H9 (cell line): ENCODE results near the gene MOCOS. TPM values are rescaled to one million over a fixed set of nuclear protein-coding genes. Genes with fewer than 3 reads are reported as not detected.

Experiments
- DNase-seq: peaks from one replicate; pipeline ENCODE4 v3.0.0-alpha.2; 2017
- H2AFZ ChIP-seq: one replicate; pipeline ENCODE4 v1.6.1; 2013; ENCODE audit warnings: mild to moderate bottlenecking, low read length, control low read depth, moderate library complexity
- H2AK5ac ChIP-seq: 2 replicates; pipeline ENCODE4 v1.6.1; 2013; ENCODE audit warnings: low read length, control low read depth, mixed read lengths; ENCODE audit not compliant: insufficient read length
- H2BK120ac ChIP-seq: one replicate; pipeline ENCODE4 v1.6.1; 2013; ENCODE audit warnings: low read depth, mild to moderate bottlenecking, low read length, control low read depth, inconsistent platforms; ENCODE audit not compliant: poor library complexity, severe bottlenecking
- H2BK12ac ChIP-seq: 2 replicates; pipeline ENCODE4 v1.6.1; 2013; ENCODE audit warnings: low read length, control low read depth, mixed read lengths, low read depth; ENCODE audit not compliant: insufficient read length
- H2BK15ac ChIP-seq: 2 replicates; pipeline ENCODE4 v1.6.1; 2013; ENCODE audit warnings: low read depth, low read length, control low read depth
- H2BK20ac ChIP-seq: one replicate; pipeline ENCODE4 v1.6.1; 2013; ENCODE audit warnings: low read depth, mild to moderate bottlenecking, low read length, control low read depth, inconsistent platforms; ENCODE audit not compliant: poor library complexity, severe bottlenecking
- H2BK5ac ChIP-seq: 2 replicates; pipeline ENCODE4 v1.6.1; 2013; ENCODE audit warnings: low read length, control low read depth, mixed read lengths; ENCODE audit not compliant: insufficient read length
- H3K14ac ChIP-seq: 2 replicates; pipeline ENCODE4 v1.6.1; 2013; ENCODE audit warnings: low read length, control low read depth; ENCODE audit not compliant: insufficient read depth
- H3K18ac ChIP-seq: 2 replicates; pipeline ENCODE4 v1.6.1; 2013; ENCODE audit warnings: low read depth, mild to moderate bottlenecking, mixed read lengths, low read length, control low read depth; ENCODE audit not compliant: insufficient read length
- H3K23ac ChIP-seq: 2 replicates; pipeline ENCODE4 v1.6.1; 2013; ENCODE audit warnings: low read length, control low read depth, mixed read lengths, low read depth; ENCODE audit not compliant: insufficient read length
- H3K23me2 ChIP-seq: 2 replicates; pipeline ENCODE4 v1.6.1; 2013; ENCODE audit warnings: low read depth, mild to moderate bottlenecking, mixed read lengths, low read length, control low read depth; ENCODE audit not compliant: insufficient read length, poor library complexity, severe bottlenecking
- H3K27ac ChIP-seq: 2 replicates; pipeline ENCODE4 v1.5.1; 2013; ENCODE audit warnings: low read length, control low read depth, mixed read lengths, low read depth; ENCODE audit not compliant: insufficient read length
- H3K27me3 ChIP-seq: 2 replicates; pipeline ENCODE4 v1.6.1; 2013; ENCODE audit warnings: low read length, control low read depth, inconsistent platforms; ENCODE audit not compliant: insufficient read depth
- H3K4ac ChIP-seq: 2 replicates; pipeline ENCODE4 v1.6.1; 2013; ENCODE audit warnings: low read depth, mild to moderate bottlenecking, control low read depth, inconsistent platforms, low read length, moderate library complexity
- H3K4me1 ChIP-seq: 2 replicates; pipeline ENCODE4 v1.6.1; 2013; ENCODE audit warnings: low read length, control low read depth, inconsistent platforms; ENCODE audit not compliant: insufficient read depth
- H3K4me2 ChIP-seq: 2 replicates; pipeline ENCODE4 v1.6.1; 2013; ENCODE audit warnings: low read length, control low read depth, mixed read lengths; ENCODE audit not compliant: insufficient read length, insufficient read depth
- H3K56ac ChIP-seq: 2 replicates; pipeline ENCODE4 v1.6.1; 2013; ENCODE audit warnings: low read depth, mild to moderate bottlenecking, mixed read lengths, low read length, control low read depth; ENCODE audit not compliant: insufficient read length
- H3K79me1 ChIP-seq: 2 replicates; pipeline ENCODE4 v1.6.1; 2013; ENCODE audit warnings: low read depth, mild to moderate bottlenecking, moderate library complexity, low read length, control low read depth, inconsistent platforms; ENCODE audit not compliant: insufficient read depth, poor library complexity, severe bottlenecking
- H3K79me2 ChIP-seq: 2 replicates; pipeline ENCODE4 v1.6.1; 2013; ENCODE audit warnings: low read length, control low read depth, inconsistent platforms; ENCODE audit not compliant: insufficient read depth
- H3K9ac ChIP-seq: 2 replicates; pipeline ENCODE4 v1.6.1; 2013; ENCODE audit warnings: low read length, control low read depth, mixed read lengths; ENCODE audit not compliant: insufficient read length; ENCODE audit errors: extremely low read depth
- H3K9me3 ChIP-seq: one replicate; pipeline ENCODE4 v1.6.1; 2013; ENCODE audit warnings: low read depth, low read length, inconsistent platforms; ENCODE audit not compliant: control insufficient read depth
- H3T11ph ChIP-seq: one replicate; pipeline ENCODE4 v1.6.1; 2013; ENCODE audit warnings: mild to moderate bottlenecking, low read length, control low read depth, inconsistent platforms
- H4K20me1 ChIP-seq: one replicate; pipeline ENCODE4 v1.6.1; 2013; ENCODE audit not compliant: control insufficient read depth, insufficient read length, insufficient read depth
- H4K5ac ChIP-seq: 2 replicates; pipeline ENCODE4 v1.6.1; 2013; ENCODE audit warnings: low read depth, mild to moderate bottlenecking, mixed read lengths, low read length, control low read depth; ENCODE audit not compliant: insufficient read length
- H4K8ac ChIP-seq: replicated peaks from 2 replicates; pipeline ENCODE4 v1.6.1; 2013; ENCODE audit warnings: low read length, control low read depth, mixed read lengths, low read depth; ENCODE audit not compliant: insufficient read length
- H4K91ac ChIP-seq: 2 replicates; pipeline ENCODE4 v1.6.1; 2013; ENCODE audit warnings: low read depth, mild to moderate bottlenecking, moderate library complexity, mixed read lengths, low read length, control low read depth; ENCODE audit not compliant: insufficient read length
- H3K27ac Mint-ChIP-seq, 3 experiments: 2 replicates in 2 of 3; 3 replicates in 1 of 3; pipeline ENCODE4 v1.8.0; 2020 to 2021; ENCODE audit warnings: mixed read lengths in 3 of 3, mild to moderate bottlenecking in 1 of 3, moderate library complexity in 1 of 3
- H3K27me3 Mint-ChIP-seq: 2 replicates; pipeline ENCODE4 v1.8.0; 2021; ENCODE audit warnings: low read depth, mild to moderate bottlenecking, moderate library complexity, mixed read lengths
- H3K36me3 Mint-ChIP-seq, 3 experiments: 2 replicates in 2 of 3; 3 replicates in 1 of 3; pipeline ENCODE4 v1.8.0; 2020 to 2021; ENCODE audit warnings: low read depth in 3 of 3, mixed read lengths in 3 of 3; ENCODE audit not compliant: insufficient read depth in 1 of 3
- H3K4me1 Mint-ChIP-seq, 2 experiments: 2 replicates each; pipeline ENCODE4 v1.8.0; 2020; ENCODE audit warnings: mixed read lengths in 2 of 2
- H3K4me3 Mint-ChIP-seq, 2 experiments: 2 replicates in 1 of 2; 3 replicates in 1 of 2; pipeline ENCODE4 v1.8.0; 2020 to 2021; ENCODE audit warnings: mild to moderate bottlenecking in 2 of 2, mixed read lengths in 2 of 2, moderate library complexity in 1 of 2
- H3K9me3 Mint-ChIP-seq, 2 experiments: 2 replicates in 1 of 2; 3 replicates in 1 of 2; pipeline ENCODE4 v1.8.0; 2020; ENCODE audit warnings: mild to moderate bottlenecking in 2 of 2, mixed read lengths in 2 of 2, moderate library complexity in 1 of 2
- CTCF ChIP-seq: fragments of 200-600 bp; sonication (generic); conservative IDR thresholded peaks from 3 replicates; pipeline ENCODE4 v1.8.0; 2021; ENCODE audit warnings: antibody characterized with exemption, mild to moderate bottlenecking
- WGBS: extraction: QIAGEN DNeasy Blood & Tissue Kit; methylation state at CpG from one replicate; pipeline ENCODE4 v1.1.7; 2013; ENCODE audit warnings: missing lambda C conversion rate, low lambda C conversion rate, mixed read lengths; ENCODE audit not compliant: insufficient read length; ENCODE audit errors: extremely low coverage; 5-methylcytosine and 5-hydroxymethylcytosine counted together
- total RNA-seq: library from RNA; stranded (reverse); gene quantifications from 2 replicates; pipeline ENCODE4 v1.2.1, GENCODE V29; 2021

The MOCOS gene
- total RNA-seq, 1 experiment from 2014 or later = 6.0 TPM

GRCh38 chr18:36264283-36264682, 77.0 kb downstream of the MOCOS start:
- H4K8ac ChIP-seq = no peak overlapping the region
- H2AFZ ChIP-seq = no peak overlapping the region
- H3K56ac ChIP-seq = no peak overlapping the region
- no peak overlapping the region for H3K4me2 ChIP-seq
- no peaks in the 10 kb centered on the region for H3K23me2 ChIP-seq
- no peak overlapping the region for H4K91ac ChIP-seq
- no peaks in the 10 kb centered on the region for H3K27me3 ChIP-seq
- Mint-ChIP-seq H3K27me3 (no peaks in the 10 kb centered on the region; the same call in 1 of the 2 replicates), H3K4me3 (no peak overlapping the region), H3K36me3 (peaks cover 0 to 2% (median 2%) of the 10 kb centered on the region in 3 experiments; a peak in 2 of 7 replicates), H3K27ac (peak overlapping the region in 1 of 3 experiments; percentile 65; a peak in 3 of 7 replicates), H3K9me3 (no peaks in the 10 kb centered on the region), H3K4me1 (peaks cover 9% of the 10 kb centered on the region in 2 experiments)
- no peak overlapping the region for H2BK12ac ChIP-seq
- no peak overlapping the region for H2BK15ac ChIP-seq
- TF ChIP-seq CTCF = no peak
- no peak overlapping the region for H3K4ac ChIP-seq
- H3K27ac ChIP-seq = no peak overlapping the region
- no peaks in the 10 kb centered on the region for H3K9me3 ChIP-seq
- H4K5ac ChIP-seq = no peak overlapping the region
- DNase-seq = no peak
- H3K79me2 ChIP-seq = no peaks in the 10 kb centered on the region
- H3K23ac ChIP-seq = no peak overlapping the region
- H4K20me1 ChIP-seq = no peaks in the 10 kb centered on the region
- no peak overlapping the region for H2BK20ac ChIP-seq
- H3T11ph ChIP-seq = no peak overlapping the region
- H2BK120ac ChIP-seq = no peak overlapping the region
- no CpG with 5 or more reads among the region's 8 CpGs for WGBS
- no peaks in the 10 kb centered on the region for H3K79me1 ChIP-seq
- H3K4me1 ChIP-seq = no peaks in the 10 kb centered on the region
- H2AK5ac ChIP-seq = no peak overlapping the region
- H3K18ac ChIP-seq = no peak overlapping the region
- no peak overlapping the region for H3K14ac ChIP-seq
- H2BK5ac ChIP-seq = no peak overlapping the region
- H3K9ac ChIP-seq = no peak overlapping the region
